Upper lobe of left lung (tissue), 6 donors: ENCODE data around the gene DIRAS3. TPM values are rescaled to one million over a fixed set of nuclear protein-coding genes. Genes with fewer than 3 reads are reported as not detected.

Experiments
- ATAC-seq, 2 donors: fragments of 200-7000 bp; cut with Tn5 transposase; one replicate each; pipeline ENCODE4 v1.9.1; 2022; ENCODE audit warnings: mild to moderate bottlenecking in 2 of 2, moderate library complexity in 2 of 2; ENCODE audit not compliant: low FRiP score in 2 of 2
- DNase-seq, 2 donors: peaks; one replicate each; pipeline ENCODE4 v3.0.0-alpha.2; 2019 to 2020
- H3K27ac ChIP-seq, 4 donors: fragments of 200-600 bp; sonication (generic); one replicate each; pipeline ENCODE4 v1.5.1; 2016 to 2019
- H3K27me3 ChIP-seq, 4 donors: fragments of 200-600 bp; sonication (generic); one replicate each; pipeline ENCODE4 v1.5.1; 2017 to 2019
- H3K36me3 ChIP-seq, 4 donors: fragments of 200-600 bp; sonication (generic); one replicate each; pipeline ENCODE4 v1.5.1; 2016 to 2019
- H3K4me1 ChIP-seq, 4 donors: fragments of 200-600 bp; sonication (generic); one replicate each; pipeline ENCODE4 v1.5.1; 2018 to 2019
- H3K4me3 ChIP-seq, 4 donors: fragments of 200-600 bp; sonication (generic); one replicate each; pipeline ENCODE4 v1.5.1; 2017 to 2019; ENCODE audit warnings: mild to moderate bottlenecking in 2 of 4, moderate library complexity in 1 of 4
- H3K9me3 ChIP-seq, 4 donors: fragments of 200-600 bp; sonication (generic); one replicate each; pipeline ENCODE4 v1.5.1; 2018 to 2019
- EP300 ChIP-seq, 4 donors: sonication (generic); formaldehyde crosslinking; IDR thresholded peaks; one replicate each; pipeline ENCODE4 v1.5.1; 2017; ENCODE audit warnings: antibody characterized with exemption in 4 of 4, control low read depth in 2 of 4
- POLR2A ChIP-seq, 4 donors: fragments of 450-650 bp; IDR thresholded peaks; one replicate each; pipeline ENCODE4 v1.5.1; 2016 to 2017; ENCODE audit warnings: antibody characterized with exemption in 4 of 4, mild to moderate bottlenecking in 2 of 4
- POLR2AphosphoS5 ChIP-seq, 2 donors: sonication (generic); formaldehyde crosslinking; IDR thresholded peaks; one replicate each; pipeline ENCODE4 v1.5.1; 2017; ENCODE audit warnings: antibody characterized with exemption in 2 of 2
- WGBS, 2 donors: methylation state at CpG; one replicate each; pipeline ENCODE4 v1.1.5; 2017 to 2018; 5-methylcytosine and 5-hydroxymethylcytosine counted together
- total RNA-seq, 6 donors: library from RNA; depleted of rRNA in 4 of 6; stranded (reverse); fragments of >200 nt in 4 of 6; gene quantifications; one replicate each; pipeline versions ENCODE4 v1.1.0 to v1.2.1, GENCODE V29; 2016 to 2021
- TF ChIP-seq, protein P1 (sequence below), 6 experiments: fragments of 450-650 bp in 4 of 6; fragments of 200-600 bp in 2 of 6; sonication (generic) in 2 of 6; IDR thresholded peaks; one replicate each; pipeline ENCODE4 v1.5.1; 2016 to 2019; ENCODE audit warnings: antibody characterized with exemption in 6 of 6
- donor health status: DM: no; HTN: no; CAD: no; lungs with moderate emphysema.
- donor health status: DM: no; HTN: yes; CAD: no; lungs with severe emphysema.

The DIRAS3 gene
- total RNA-seq, 6 donors from 2014 or later = 2.0 to 2.4 (median 2.2) TPM; not detected in 2

DNA sequence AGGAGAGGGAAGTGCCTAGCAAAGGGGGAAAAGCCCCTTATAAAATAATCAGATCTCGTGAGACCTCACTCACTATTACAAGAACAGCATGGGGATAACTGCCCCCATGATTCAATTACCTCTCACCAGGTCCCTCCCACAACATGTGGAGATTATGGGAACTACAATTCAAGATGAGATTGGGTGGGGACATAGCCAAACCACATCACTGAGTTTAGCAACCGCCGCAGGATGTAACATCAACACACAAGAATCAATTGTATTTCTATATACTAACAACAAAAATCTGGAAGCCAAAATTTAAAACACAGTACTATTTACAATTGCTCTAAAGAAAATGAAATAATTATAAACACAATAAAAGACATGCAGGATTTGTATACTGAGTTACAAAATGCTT lies 21.9 kb downstream of the DIRAS3 start:
- no peaks in the 10 kb centered on the region for H3K9me3 ChIP-seq
- no peaks in the 10 kb centered on the region for H3K36me3 ChIP-seq
- no peak overlapping the region for H3K27ac ChIP-seq
- DNase-seq (no peak), ATAC-seq (no peak)
- no peak overlapping the region for H3K4me3 ChIP-seq
- WGBS, 2 donors = 80 to 85% methylated on average over 3 of the region's 3 CpGs
- no peak for TF ChIP-seq POLR2A (IDR thresholded peaks at IDR 0.05)
- no peak for TF ChIP-seq EP300 (IDR thresholded peaks at IDR 0.05)
- no peaks in the 10 kb centered on the region for H3K27me3 ChIP-seq
- no peaks in the 10 kb centered on the region for H3K4me1 ChIP-seq

DNA sequence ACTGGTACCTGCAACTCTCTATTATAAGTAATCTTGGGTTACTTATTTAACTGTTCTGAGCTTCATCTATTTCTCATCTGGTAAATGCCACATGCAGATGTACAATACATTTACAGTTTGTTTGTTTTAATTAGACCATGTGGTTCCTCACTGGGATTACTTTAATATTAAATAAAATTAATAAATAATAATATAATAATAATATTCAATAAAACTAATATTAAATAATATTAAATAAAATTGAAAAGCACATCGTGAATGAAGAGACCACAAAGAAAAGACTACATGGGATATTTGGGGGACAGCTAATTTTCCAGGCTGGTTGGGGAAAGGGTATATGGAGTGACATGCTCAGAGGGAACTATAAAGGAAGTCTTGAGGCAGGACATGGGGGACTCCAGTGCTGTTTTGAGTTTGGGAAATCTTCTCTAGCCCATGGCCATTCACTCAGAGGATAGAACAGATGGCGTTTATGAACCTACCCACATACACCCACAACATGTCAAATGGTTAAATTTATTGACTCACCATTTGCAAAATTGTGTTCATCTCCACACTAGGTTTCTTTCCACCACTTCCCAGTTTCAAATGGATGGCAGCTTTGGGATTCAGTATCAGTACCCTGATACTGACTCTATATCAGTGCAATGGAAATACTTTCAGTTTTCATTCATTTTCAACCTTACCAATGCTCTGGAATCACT lies 25.6 kb downstream of the DIRAS3 start:
- no peak overlapping the region for H3K27ac ChIP-seq
- H3K27me3 ChIP-seq = peaks cover 0 to 3% (median 0%) of the 10 kb centered on the region in 4 donors
- H3K4me3 ChIP-seq = no peak overlapping the region
- ATAC-seq (no peak), DNase-seq (no peak)
- 84% methylated on average over 2 of the region's 2 CpGs for WGBS, 2 donors
- H3K36me3 ChIP-seq = no peaks in the 10 kb centered on the region
- H3K9me3 ChIP-seq = no peaks in the 10 kb centered on the region
- no peak for TF ChIP-seq POLR2AphosphoS5 (IDR thresholded peaks at IDR 0.05)
- no peak for TF ChIP-seq EP300 (IDR thresholded peaks at IDR 0.05)
- TF ChIP-seq, protein P1, sequence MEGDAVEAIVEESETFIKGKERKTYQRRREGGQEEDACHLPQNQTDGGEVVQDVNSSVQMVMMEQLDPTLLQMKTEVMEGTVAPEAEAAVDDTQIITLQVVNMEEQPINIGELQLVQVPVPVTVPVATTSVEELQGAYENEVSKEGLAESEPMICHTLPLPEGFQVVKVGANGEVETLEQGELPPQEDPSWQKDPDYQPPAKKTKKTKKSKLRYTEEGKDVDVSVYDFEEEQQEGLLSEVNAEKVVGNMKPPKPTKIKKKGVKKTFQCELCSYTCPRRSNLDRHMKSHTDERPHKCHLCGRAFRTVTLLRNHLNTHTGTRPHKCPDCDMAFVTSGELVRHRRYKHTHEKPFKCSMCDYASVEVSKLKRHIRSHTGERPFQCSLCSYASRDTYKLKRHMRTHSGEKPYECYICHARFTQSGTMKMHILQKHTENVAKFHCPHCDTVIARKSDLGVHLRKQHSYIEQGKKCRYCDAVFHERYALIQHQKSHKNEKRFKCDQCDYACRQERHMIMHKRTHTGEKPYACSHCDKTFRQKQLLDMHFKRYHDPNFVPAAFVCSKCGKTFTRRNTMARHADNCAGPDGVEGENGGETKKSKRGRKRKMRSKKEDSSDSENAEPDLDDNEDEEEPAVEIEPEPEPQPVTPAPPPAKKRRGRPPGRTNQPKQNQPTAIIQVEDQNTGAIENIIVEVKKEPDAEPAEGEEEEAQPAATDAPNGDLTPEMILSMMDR (IDR thresholded peaks at IDR 0.05) = no peak
- TF ChIP-seq POLR2A (IDR thresholded peaks at IDR 0.05) = no peak
- no peaks in the 10 kb centered on the region for H3K4me1 ChIP-seq

DNA sequence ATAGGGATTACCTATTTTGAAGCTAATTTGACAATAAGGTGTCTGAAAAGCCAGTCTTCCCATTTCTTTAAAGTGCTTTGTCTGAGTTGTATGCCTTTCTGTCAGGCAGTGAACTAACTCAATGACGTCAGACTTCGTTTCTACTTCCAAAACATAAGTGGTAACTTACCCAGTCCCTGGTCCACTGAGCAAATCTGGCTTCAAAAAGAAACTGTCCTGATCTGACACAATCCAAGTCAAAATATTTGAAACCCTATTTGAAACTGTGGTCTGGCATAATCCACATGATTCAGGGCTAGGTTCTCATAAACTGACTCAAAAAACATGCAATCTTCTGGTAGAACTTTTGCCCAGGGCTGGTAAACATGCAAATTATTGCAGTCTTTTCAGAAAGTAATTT lies 34.0 kb downstream of the DIRAS3 start:
- H3K27me3 ChIP-seq = no peaks in the 10 kb centered on the region
- DNase-seq (no peak), ATAC-seq (no peak)
- no peaks in the 10 kb centered on the region for H3K4me1 ChIP-seq
- TF ChIP-seq POLR2A (IDR thresholded peaks at IDR 0.05) (no peak), POLR2AphosphoS5 (IDR thresholded peaks at IDR 0.05) (no peak), EP300 (IDR thresholded peaks at IDR 0.05) (no peak)
- TF ChIP-seq, protein P1 (IDR thresholded peaks at IDR 0.05) = no peak
- no peaks in the 10 kb centered on the region for H3K36me3 ChIP-seq
- no peak overlapping the region for H3K4me3 ChIP-seq
- H3K27ac ChIP-seq = no peak overlapping the region
- H3K9me3 ChIP-seq = no peaks in the 10 kb centered on the region
- WGBS, 2 donors = 57 to 83% methylated on average over 2 of the region's 2 CpGs

DNA sequence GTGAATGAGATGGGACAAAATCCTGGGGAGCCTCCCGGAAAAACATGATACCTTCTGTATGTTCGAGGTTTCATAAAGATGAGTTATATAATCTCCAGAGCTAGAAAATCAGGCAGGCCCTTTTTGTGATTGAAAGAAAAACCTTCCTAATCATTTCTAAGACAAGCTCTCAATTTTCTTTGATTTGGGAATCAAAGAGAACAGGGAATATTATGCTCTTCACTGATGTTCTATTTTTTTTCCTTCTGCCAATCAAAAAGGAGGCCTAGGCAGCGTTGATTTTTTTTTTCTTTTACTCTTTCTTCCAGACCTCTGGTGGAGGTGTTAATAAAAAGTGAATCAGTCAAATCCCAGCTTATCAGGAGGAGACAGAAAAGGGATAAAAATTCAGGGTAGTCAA lies 34.5 kb downstream of the DIRAS3 start:
- DNase-seq (no peak), ATAC-seq (no peak)
- Histone ChIP-seq H3K27ac (no peak overlapping the region), H3K4me3 (no peak overlapping the region), H3K9me3 (no peaks in the 10 kb centered on the region), H3K4me1 (no peaks in the 10 kb centered on the region), H3K27me3 (no peaks in the 10 kb centered on the region), H3K36me3 (no peaks in the 10 kb centered on the region)
- 89 to 93% methylated on average over 3 of the region's 3 CpGs for WGBS, 2 donors
- TF ChIP-seq POLR2AphosphoS5 (IDR thresholded peaks at IDR 0.05) = no peak
- TF ChIP-seq POLR2A (IDR thresholded peaks at IDR 0.05) = no peak
- no peak for TF ChIP-seq EP300 (IDR thresholded peaks at IDR 0.05)
- TF ChIP-seq, protein P1 (IDR thresholded peaks at IDR 0.05) = no peak

DNA sequence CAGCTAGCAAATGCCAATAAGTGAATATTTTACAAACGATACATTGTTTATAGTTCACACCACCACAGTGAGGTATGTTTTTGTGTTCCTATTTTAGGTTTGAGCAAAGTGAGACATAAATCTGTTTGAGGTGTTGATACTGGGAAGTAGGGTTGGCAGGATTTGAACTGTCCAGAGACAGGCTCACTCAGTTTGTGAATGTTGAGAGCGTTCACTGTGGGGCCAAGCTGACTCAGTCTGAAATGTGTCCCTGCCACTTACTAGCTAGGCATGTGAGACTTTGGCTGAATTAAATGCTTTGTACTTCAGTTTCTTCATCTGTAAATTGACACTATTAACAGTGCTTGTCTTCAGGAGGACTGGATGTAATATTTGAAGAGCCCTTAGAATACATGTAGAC lies 35.1 kb downstream of the DIRAS3 start:
- H3K9me3 ChIP-seq = no peaks in the 10 kb centered on the region
- no peaks in the 10 kb centered on the region for H3K4me1 ChIP-seq
- no peak for ATAC-seq
- 70 to 82% methylated on average over 2 of the region's 2 CpGs for WGBS, 2 donors
- H3K4me3 ChIP-seq = no peak overlapping the region
- DNase-seq = no peak
- no peaks in the 10 kb centered on the region for H3K27me3 ChIP-seq
- no peak overlapping the region for H3K27ac ChIP-seq
- no peaks in the 10 kb centered on the region for H3K36me3 ChIP-seq
- no peak for TF ChIP-seq POLR2AphosphoS5 (IDR thresholded peaks at IDR 0.05)
- no peak for TF ChIP-seq EP300 (IDR thresholded peaks at IDR 0.05)
- TF ChIP-seq, protein P1 (IDR thresholded peaks at IDR 0.05) = no peak
- TF ChIP-seq POLR2A (IDR thresholded peaks at IDR 0.05) = no peak
